ENCODE measurements around the gene UGT1A10. TPM values are rescaled to one million over a fixed set of nuclear protein-coding genes. Genes with fewer than 3 reads are reported as not detected.

Gene UGT1A10
- total and polyA plus RNA-seq, 2 donors (not counting 1 experiment from before 2014, with no cell fraction given) = not detected

- TF ChIP-seq EZH2 (IDR thresholded peaks at IDR 0.05; ENCODE audit: borderline replicate concordance, insufficient read depth, low read depth, low read length, poor library complexity, severe bottlenecking) (no peak), CTCF (IDR thresholded peaks at IDR 0.05) (no peak)
- Histone ChIP-seq H3K27me3 (replicated peaks in 1 of 4; ENCODE audit: control extremely low read depth in 1 of 4, control insufficient read depth in 3 of 4, insufficient read depth in 4 of 4, low read length in 3 of 4) (peaks cover 0 to 8% (median 1%) of the 10 kb centered on the region in 4 experiments), H3K9ac (ENCODE audit: low read length) (no peak overlapping the region), H3K79me2 (ENCODE audit: control insufficient read depth, insufficient read depth, low read length) (no peaks in the 10 kb centered on the region), H3K9me3 (ENCODE audit: control extremely low read depth in 1 of 3, control insufficient read depth in 2 of 3, insufficient read depth in 1 of 3, low read length in 2 of 3) (peaks cover 0 to 20% (median 8%) of the 10 kb centered on the region in 3 donors), H2AFZ (ENCODE audit: insufficient read depth, low read depth, low read length, poor library complexity, severe bottlenecking) (no peak overlapping the region), H4K20me1 (ENCODE audit: control insufficient read depth, insufficient read depth, low read length, poor library complexity, severe bottlenecking) (no peaks in the 10 kb centered on the region), H3K36me3 (replicated peaks in 1 of 2; ENCODE audit: control extremely low read depth in 1 of 2, control insufficient read depth in 1 of 2, extremely low read depth in 1 of 2, insufficient read depth in 2 of 2, low read length in 1 of 2) (no peaks in the 10 kb centered on the region), H3K4me2 (replicated peaks; ENCODE audit: low read depth, low read length, poor library complexity, severe bottlenecking) (no peak overlapping the region), H3K4me3 (ENCODE audit: control extremely low read depth in 1 of 5, extremely low read depth in 1 of 5, insufficient read depth in 1 of 5, low read depth in 2 of 5, low read length in 4 of 5) (no peak overlapping the region), H3K4me1 (ENCODE audit: control insufficient read depth in 2 of 2, insufficient read depth in 2 of 2, low read length in 2 of 2) (no peaks in the 10 kb centered on the region), H3K27ac (ENCODE audit: low read length in 2 of 2) (no peak overlapping the region)
- 88% methylated on average over 4 of the region's 5 CpGs for WGBS (ENCODE audit: insufficient coverage)
- POLR2A ChIA-PET = no interaction called here
- Mint-ChIP-seq H3K9me3 (ENCODE audit: insufficient read depth) (peaks cover 7% of the 10 kb centered on the region), H3K4me1 (no peaks in the 10 kb centered on the region), H3K4me3 (no peak overlapping the region), H3K27ac (no peak overlapping the region), H3K27me3 (peaks cover 17% of the 10 kb centered on the region)
- DNase-seq = no peak
- CTCF ChIA-PET = no interaction called here
- no peak for ATAC-seq (ENCODE audit: low read depth)
- intact Hi-C loops (cut with micrococcal nuclease) = no loop called here
Observed at GRCh38 chr2:233773854-233774253, 137.6 kb downstream of the UGT1A10 start.

GRCh38 chr2:233775414-233775813, 139.2 kb downstream of the UGT1A10 start:
- no peaks in the 10 kb centered on the region for H3K79me2 ChIP-seq (ENCODE audit: control insufficient read depth, insufficient read depth, low read length)
- Mint-ChIP-seq H3K4me3 (no peak overlapping the region), H3K27ac (no peak overlapping the region), H3K4me1 (no peaks in the 10 kb centered on the region), H3K27me3 (peaks cover 18% of the 10 kb centered on the region), H3K9me3 (ENCODE audit: insufficient read depth) (peaks cover 7% of the 10 kb centered on the region)
- CTCF ChIA-PET = no interaction called here
- H4K20me1 ChIP-seq (ENCODE audit: control insufficient read depth, insufficient read depth, low read length, poor library complexity, severe bottlenecking) = no peaks in the 10 kb centered on the region
- H3K4me3 ChIP-seq (ENCODE audit: control extremely low read depth in 1 of 5, extremely low read depth in 1 of 5, insufficient read depth in 1 of 5, low read depth in 2 of 5, low read length in 4 of 5) = no peak overlapping the region
- H3K27ac ChIP-seq (ENCODE audit: low read length in 2 of 2) = no peak overlapping the region
- no peaks in the 10 kb centered on the region for H3K4me1 ChIP-seq (ENCODE audit: control insufficient read depth in 2 of 2, insufficient read depth in 2 of 2, low read length in 2 of 2)
- no peak overlapping the region for H3K4me2 ChIP-seq (replicated peaks; ENCODE audit: low read depth, low read length, poor library complexity, severe bottlenecking)
- 96% methylated on average over 5 of the region's 6 CpGs for WGBS (ENCODE audit: insufficient coverage)
- ATAC-seq (ENCODE audit: low read depth) (no peak), DNase-seq (no peak)
- POLR2A ChIA-PET = no interaction called here
- peaks cover 0 to 24% (median 8%) of the 10 kb centered on the region in 3 donors for H3K9me3 ChIP-seq (ENCODE audit: control extremely low read depth in 1 of 3, control insufficient read depth in 2 of 3, insufficient read depth in 1 of 3, low read length in 2 of 3)
- intact Hi-C loops (cut with micrococcal nuclease) = no loop called here
- no peak overlapping the region for H3K9ac ChIP-seq (ENCODE audit: low read length)
- no peak for TF ChIP-seq CTCF (IDR thresholded peaks at IDR 0.05)
- TF ChIP-seq EZH2 (IDR thresholded peaks at IDR 0.05; ENCODE audit: borderline replicate concordance, insufficient read depth, low read depth, low read length, poor library complexity, severe bottlenecking) = no peak
- H2AFZ ChIP-seq (ENCODE audit: insufficient read depth, low read depth, low read length, poor library complexity, severe bottlenecking) = no peak overlapping the region
- no peaks in the 10 kb centered on the region for H3K36me3 ChIP-seq (replicated peaks in 1 of 2; ENCODE audit: control extremely low read depth in 1 of 2, control insufficient read depth in 1 of 2, extremely low read depth in 1 of 2, insufficient read depth in 2 of 2, low read length in 1 of 2)
- peaks cover 0 to 12% (median 1%) of the 10 kb centered on the region in 4 experiments for H3K27me3 ChIP-seq (replicated peaks in 1 of 4; ENCODE audit: control extremely low read depth in 1 of 4, control insufficient read depth in 3 of 4, insufficient read depth in 4 of 4, low read length in 3 of 4)
